Activated CD8-positive, alpha-beta memory T cell treated with anti-CD3 and anti-CD28 coated beads for 36 hours (primary cell): ENCODE results near the gene DAP3. TPM values are rescaled to one million over a fixed set of nuclear protein-coding genes. Genes with fewer than 3 reads are reported as not detected.
"Not testable (repeated sequence)": the region's sequence is repeated elsewhere in the genome, so short reads cannot be mapped to it uniquely, and the experiment has no call there.

Experiments
- CTCF ChIA-PET: fragments of 350-600 bp; sonication (Branson Sonifier 250); formaldehyde crosslinking; loops from one replicate; lab custom pipeline; 2021; ENCODE audit warnings: antibody characterized with exemption; lab: Charles Lee
- POLR2A ChIA-PET: fragments of 350-600 bp; sonication (Branson Sonifier 250); formaldehyde crosslinking; loops from one replicate; lab custom pipeline; 2021; ENCODE audit warnings: antibody characterized with exemption; lab: Charles Lee
- total RNA-seq, 2 experiments: library from RNA; stranded (reverse); gene quantifications; one replicate each; pipeline ENCODE4 v1.2.3, GENCODE V29; 2021

The DAP3 gene
- total RNA-seq, 2 experiments from 2014 or later: 159 TPM

- ChIA-PET CTCF (interaction anchor here (0.7 kb wide), 1 partner anchor 66 kb away, joined by 4 read pairs; no protein-coding TSS in a partner anchor), POLR2A (interaction anchor here (0.6 kb wide), 1 partner anchor 64 kb away, joined by 3 read pairs; no protein-coding TSS in a partner anchor)
Measured at GRCh38 chr1:155712636-155713035, 23.7 kb downstream of the DAP3 start.

- ChIA-PET POLR2A (interaction anchor here (0.6 kb wide), 1 partner anchor 65 kb away, joined by 3 read pairs; no protein-coding TSS in a partner anchor), CTCF (no interaction called here)
Measured at GRCh38 chr1:155713075-155713474, 24.2 kb downstream of the DAP3 start.

GRCh38 chr1:155715056-155715455, 26.2 kb downstream of the DAP3 start:
- POLR2A ChIA-PET, CTCF ChIA-PET: not testable (repeated sequence)

GRCh38 chr1:155715777-155716176, 26.9 kb downstream of the DAP3 start:
- CTCF ChIA-PET: no interaction called here
- POLR2A ChIA-PET: no interaction called here

- ChIA-PET CTCF (interaction anchor here (0.7 kb wide), 1 partner anchor 524 kb away, joined by 4 read pairs; no protein-coding TSS in a partner anchor), POLR2A (no interaction called here)
Measured at GRCh38 chr1:155717041-155717440, 28.1 kb downstream of the DAP3 start.

GRCh38 chr1:155718524-155719115, 29.7 kb downstream of the DAP3 start:
- CTCF ChIA-PET: interaction anchor here (0.7 kb wide), 1 partner anchor 19 kb away, joined by 3 read pairs; no protein-coding TSS in a partner anchor
- POLR2A ChIA-PET: not testable (repeated sequence)

GRCh38 chr1:155719703-155720102, 30.8 kb downstream of the DAP3 start:
- POLR2A ChIA-PET: no interaction called here
- CTCF ChIA-PET: interaction anchor here (0.7 kb wide), 2 partner anchors 660 to 745 kb away, joined by 3 to 4 read pairs; no protein-coding TSS in a partner anchor

- ChIA-PET CTCF (no interaction called here), POLR2A (no interaction called here)
Measured at GRCh38 chr1:155725142-155725541, 36.3 kb downstream of the DAP3 start.

- POLR2A ChIA-PET: no interaction called here
- CTCF ChIA-PET: interaction anchor here (0.5 kb wide), 1 partner anchor 323 kb away, joined by 4 read pairs; no protein-coding TSS in a partner anchor
Measured at GRCh38 chr1:155729031-155729898, 40.4 kb downstream of the DAP3 start.

GRCh38 chr1:155740995-155741394, 52.1 kb downstream of the DAP3 start:
- POLR2A ChIA-PET: no interaction called here
- CTCF ChIA-PET: no interaction called here

- POLR2A ChIA-PET: no interaction called here
Measured at GRCh38 chr1:155741908-155742307, 53.0 kb downstream of the DAP3 start.

GRCh38 chr1:155744711-155745283, 55.9 kb downstream of the DAP3 start:
- ChIA-PET CTCF (no interaction called here), POLR2A (interaction anchor here (0.5 kb wide), 1 partner anchor 756 kb away, joined by 3 read pairs; no protein-coding TSS in a partner anchor)

More at GRCh38 chr1:155741908-155742307, 53.0 kb downstream of the DAP3 start:
- CTCF ChIA-PET: no interaction called here

- POLR2A ChIA-PET: interaction anchor here (0.5 kb wide), 1 partner anchor 755 kb away, joined by 3 read pairs; no protein-coding TSS in a partner anchor
- CTCF ChIA-PET: not testable (repeated sequence)
Measured at GRCh38 chr1:155745284-155746228, 56.7 kb downstream of the DAP3 start.

- POLR2A ChIA-PET: interaction anchor here (0.6 kb wide), 1 partner anchor 10 kb away, joined by 3 read pairs; no protein-coding TSS in a partner anchor
- CTCF ChIA-PET: not testable (repeated sequence)
Measured at GRCh38 chr1:155747586-155747985, 58.7 kb downstream of the DAP3 start.

GRCh38 chr1:155748141-155748540, 59.2 kb downstream of the DAP3 start:
- CTCF ChIA-PET, POLR2A ChIA-PET: not testable (repeated sequence)

- CTCF ChIA-PET, POLR2A ChIA-PET: not testable (repeated sequence)
Measured at GRCh38 chr1:155759017-155759416, 70.1 kb downstream of the DAP3 start.

- POLR2A ChIA-PET: no interaction called here
- CTCF ChIA-PET: no interaction called here
Measured at GRCh38 chr1:155759966-155760630, 71.2 kb downstream of the DAP3 start.
